GM21515 (cell line): Measurements from ENCODE around the gene RETN.
"Not testable (repeated sequence)": the region's sequence is repeated elsewhere in the genome, so short reads cannot be mapped to it uniquely, and the experiment has no call there.

Experiments
- ATAC-seq: cut with Tn5 transposase; IDR thresholded peaks from one replicate; pipeline ENCODE4 v1.9.1; 2021; ENCODE audit not compliant: unreplicated experiment

The RETN gene

DNA sequence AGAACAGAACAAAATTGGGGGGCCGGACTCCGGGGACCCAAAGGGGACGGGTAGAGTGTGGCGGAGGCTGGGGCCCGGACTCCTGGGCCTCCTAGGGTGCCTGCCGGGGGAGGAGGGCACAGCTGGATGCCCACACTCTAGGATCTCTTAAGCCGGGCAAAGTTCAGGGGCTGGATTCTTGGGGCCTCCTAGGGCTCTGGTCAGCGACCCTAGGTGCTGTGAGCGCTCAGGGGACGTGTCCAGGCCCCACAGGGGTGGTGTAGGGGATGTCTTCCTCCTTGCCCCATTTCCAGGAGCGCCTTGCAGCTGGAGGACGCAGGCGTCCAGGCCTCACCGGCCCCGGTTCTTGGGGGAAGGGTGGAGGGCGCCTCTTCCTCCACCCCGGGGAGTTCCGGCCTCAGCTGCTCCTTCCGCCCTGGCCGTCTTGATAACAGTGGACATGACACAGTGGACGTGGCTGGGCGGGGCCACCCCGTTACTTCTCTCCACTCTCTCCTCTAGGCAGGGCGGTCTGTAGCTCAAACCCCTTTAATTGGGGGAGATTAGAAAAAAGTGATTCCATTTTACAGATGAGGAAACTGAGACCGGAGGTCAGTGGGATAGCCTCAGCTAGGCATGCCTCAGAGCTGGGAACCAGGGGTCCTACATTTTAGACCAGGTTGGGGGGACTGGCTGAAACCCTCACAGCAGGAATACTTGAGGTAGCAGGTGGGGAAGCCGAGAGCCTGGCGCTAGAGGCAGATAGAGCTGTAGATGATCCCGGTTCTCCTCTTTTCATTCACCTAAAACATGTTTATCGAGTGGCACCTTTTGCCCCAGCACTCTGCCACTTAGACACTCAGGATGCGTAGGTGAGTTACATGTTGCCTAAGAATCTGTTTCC, 31.2 kb upstream of the RETN start:
- no peak for ATAC-seq

GRCh38 chr19:7638802-7639465, 29.9 kb upstream of the RETN start:
- no peak for ATAC-seq

- ATAC-seq: no peak
These were observed 28.9 kb upstream of the RETN start for GRCh38 chr19:7639863-7640348.

- ATAC-seq: no peak
These were observed 28.0 kb upstream of the RETN start for GRCh38 chr19:7640803-7641202.

DNA sequence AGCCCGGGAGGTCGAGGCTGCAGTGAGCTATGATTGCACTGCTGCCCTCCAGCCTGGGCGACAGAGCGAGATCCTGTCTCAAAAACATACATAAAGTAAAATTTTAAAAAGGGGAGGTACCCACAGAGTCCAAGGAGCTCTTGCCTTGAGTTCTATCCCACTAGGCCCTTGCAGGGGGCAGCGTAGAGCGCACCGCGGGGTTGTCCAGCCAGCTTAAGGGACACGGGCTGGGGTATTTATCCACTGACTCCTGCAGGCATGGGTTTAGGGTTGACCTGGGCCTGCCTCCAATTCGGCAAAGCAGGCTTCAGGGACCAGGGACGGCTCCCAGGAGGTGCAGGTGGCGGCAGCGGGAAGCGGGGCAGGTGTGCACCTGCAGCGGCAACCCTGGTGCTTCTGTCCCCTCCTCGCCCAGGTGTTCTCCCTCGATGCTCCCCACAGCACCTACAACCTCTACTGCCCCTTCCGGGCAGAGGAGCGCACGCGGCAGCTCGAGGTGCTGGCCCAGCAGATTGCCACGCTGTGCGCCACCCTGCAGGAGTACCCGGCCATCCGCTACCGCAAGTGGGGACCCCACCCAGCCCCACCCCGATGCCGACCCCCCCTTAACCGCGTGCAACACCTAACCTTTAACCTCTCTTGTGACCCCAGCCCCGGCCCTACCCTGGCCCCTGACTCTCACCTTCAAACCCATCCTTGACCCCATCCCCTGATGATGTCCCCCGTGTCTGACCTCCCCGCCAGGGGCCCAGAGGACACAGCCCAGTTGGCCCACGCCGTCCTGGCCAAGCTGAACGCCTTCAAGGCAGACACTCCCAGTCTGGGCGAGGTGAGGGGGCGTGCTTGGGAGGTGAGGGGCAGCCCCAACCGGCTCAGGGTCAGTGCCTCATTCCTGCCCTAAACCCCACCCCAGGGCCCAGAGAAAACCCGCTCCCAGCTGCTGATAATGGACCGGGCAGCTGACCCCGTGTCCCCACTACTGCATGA, 27.3 kb upstream of the RETN start:
- no peak for ATAC-seq

- no peak for ATAC-seq
These were observed 26.4 kb upstream of the RETN start for GRCh38 chr19:7642295-7643030.

GRCh38 chr19:7643031-7643415, 25.8 kb upstream of the RETN start:
- ATAC-seq: no peak

- not testable (repeated sequence) for ATAC-seq
These were observed 25.0 kb upstream of the RETN start for GRCh38 chr19:7643629-7644549.

DNA sequence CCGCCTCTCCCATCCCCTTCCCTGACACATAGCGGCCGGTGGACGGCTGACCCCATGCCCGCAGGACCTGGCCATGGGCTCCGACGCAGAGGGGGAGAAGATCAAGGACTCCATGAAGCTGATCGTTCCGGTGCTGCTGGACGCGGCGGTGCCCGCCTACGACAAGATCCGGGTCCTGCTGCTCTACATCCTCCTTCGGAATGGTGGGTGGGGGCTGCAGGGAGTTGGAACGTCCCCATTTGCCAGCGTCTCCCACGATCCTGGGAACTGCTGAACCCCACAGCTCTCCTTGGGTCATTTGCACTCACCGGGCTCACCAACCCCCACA, 24.3 kb upstream of the RETN start:
- ATAC-seq: no peak

DNA sequence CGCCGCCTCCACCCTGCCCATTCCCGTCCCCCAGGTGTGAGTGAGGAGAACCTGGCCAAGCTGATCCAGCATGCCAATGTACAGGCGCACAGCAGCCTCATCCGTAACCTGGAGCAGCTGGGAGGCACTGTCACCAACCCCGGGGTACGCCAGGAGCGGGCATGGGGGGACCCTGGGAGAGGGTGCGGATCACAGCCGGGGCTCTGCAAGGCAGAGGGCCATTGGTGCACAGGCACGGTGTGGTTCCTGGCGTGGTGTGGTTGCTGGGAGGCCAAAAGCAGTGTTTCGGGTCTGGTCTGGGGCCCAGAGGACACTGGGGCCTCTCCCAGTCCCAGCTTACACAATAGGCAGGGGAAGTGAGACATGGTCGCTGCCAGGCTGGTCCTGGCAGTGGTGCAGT, 23.7 kb upstream of the RETN start:
- no peak for ATAC-seq

- no peak for ATAC-seq
These were observed 23.0 kb upstream of the RETN start for GRCh38 chr19:7645656-7646425.

GRCh38 chr19:7646426-7646700, 22.5 kb upstream of the RETN start:
- ATAC-seq: no peak

GRCh38 chr19:7647156-7647555, 21.7 kb upstream of the RETN start:
- no peak for ATAC-seq

- no peak for ATAC-seq
These were observed 20.4 kb upstream of the RETN start for GRCh38 chr19:7648265-7649014.

GRCh38 chr19:7650148-7650547, 18.7 kb upstream of the RETN start:
- ATAC-seq: no peak

DNA sequence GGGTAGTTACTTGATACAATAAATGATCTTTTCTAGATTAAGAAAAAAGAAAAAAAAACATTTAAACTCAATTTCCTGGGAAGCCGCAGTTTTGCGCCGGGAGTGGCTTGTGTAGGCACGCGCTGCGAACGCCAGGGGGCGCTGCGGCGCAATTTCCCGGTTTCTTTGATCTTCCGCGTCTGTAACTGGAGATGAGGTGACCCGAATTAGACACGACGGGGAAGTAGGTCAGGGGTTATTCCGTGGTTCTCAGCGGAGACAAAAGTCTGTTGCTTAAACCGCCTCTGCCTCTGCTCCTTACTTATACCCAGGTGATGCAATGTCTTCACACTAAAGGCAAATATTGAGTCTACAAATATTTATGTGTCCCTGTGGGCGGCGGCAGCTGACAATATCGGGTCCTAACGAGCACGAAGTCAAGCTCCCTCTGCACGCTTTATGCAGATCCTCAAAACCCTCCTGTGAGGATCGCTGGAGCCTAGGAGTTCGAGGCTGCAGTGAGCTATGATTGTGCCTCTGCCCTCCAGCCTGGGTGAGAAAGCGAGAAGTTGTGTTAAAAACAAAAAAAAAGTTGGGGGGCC, 16.7 kb upstream of the RETN start:
- no peak for ATAC-seq

- ATAC-seq: no peak
These were observed 14.4 kb upstream of the RETN start for GRCh38 chr19:7654401-7654800.

DNA sequence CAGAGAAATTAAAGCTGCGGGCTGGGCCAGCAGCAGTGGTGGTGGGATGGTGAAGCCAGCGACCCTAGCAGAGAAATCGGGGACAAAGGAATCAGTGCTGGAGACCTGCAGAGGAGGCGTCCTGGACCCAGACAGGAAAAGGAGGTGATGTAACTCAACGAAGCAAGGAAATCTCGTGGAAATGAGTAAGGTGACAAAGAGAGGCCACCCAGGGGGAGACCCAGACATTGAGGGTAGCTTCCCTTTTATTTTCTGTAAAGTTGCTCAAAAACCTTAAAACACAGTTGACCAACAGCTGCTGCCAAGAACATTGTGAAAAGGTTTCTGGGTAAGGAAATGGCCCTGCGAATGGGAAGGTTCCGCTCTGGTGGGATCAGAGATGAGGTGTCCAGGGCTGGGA, 13.3 kb upstream of the RETN start:
- no peak for ATAC-seq
